ENCODE measurements around the gene GAK. TPM values are rescaled to one million over a fixed set of nuclear protein-coding genes. Genes with fewer than 3 reads are reported as not detected.
"Not testable (repeated sequence)": the region's sequence is repeated elsewhere in the genome, so short reads cannot be mapped to it uniquely, and the experiment has no call there.

The GAK gene
- total and polyA plus RNA-seq, 9 donors, result 26.4 to 44.0 (median 33.2) TPM

DNA sequence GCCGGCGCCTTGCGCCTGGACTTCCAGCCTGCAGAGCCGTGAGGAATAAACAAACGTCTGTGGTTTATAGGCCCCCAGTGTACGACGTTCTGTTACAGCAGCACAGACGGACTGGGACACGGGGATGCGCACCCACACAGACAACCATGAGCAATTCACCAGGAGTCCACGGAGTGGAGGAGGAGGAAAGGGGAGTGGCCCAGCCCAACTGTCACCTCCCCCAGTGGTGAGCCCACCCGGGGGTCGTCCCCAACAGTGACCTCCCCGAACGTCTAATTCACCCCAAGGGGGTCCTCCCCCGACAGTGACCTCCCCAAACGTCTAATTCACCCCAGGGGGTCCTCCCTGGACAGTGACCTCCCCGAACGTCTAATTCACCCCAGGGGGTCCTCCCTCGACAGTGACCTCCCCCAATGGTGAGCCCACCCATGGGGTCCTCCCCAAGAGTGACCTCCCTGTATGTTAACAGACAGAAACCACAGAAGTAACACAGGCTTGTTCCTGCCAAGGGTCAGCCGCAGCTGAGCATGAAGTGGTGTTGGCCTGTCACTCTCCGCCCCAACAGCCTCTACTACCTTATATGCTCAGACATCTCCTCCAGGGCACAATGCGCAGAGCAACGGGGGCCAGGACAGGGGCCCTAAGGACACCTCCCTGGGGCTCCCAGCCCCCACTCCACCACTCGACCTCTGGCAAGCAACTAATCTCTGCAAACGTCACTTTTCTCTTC, 6.2 kb downstream of the GAK start:
- Histone ChIP-seq H3K9me3 (replicated peaks; ENCODE audit: control insufficient read depth, low read depth, low read length) (no peaks in the 10 kb centered on the region), H3K4me3 (ENCODE audit: low read length) (no peak overlapping the region), H3K27me3 (ENCODE audit: control insufficient read depth, insufficient read depth, low read length) (no peaks in the 10 kb centered on the region), H3K27ac (ENCODE audit: low read length) (no peak overlapping the region), H3K4me1 (ENCODE audit: control insufficient read depth, insufficient read depth, low read length) (peaks cover 8% of the 10 kb centered on the region), H3K36me3 (ENCODE audit: control insufficient read depth, insufficient read depth, low read length) (no peaks in the 10 kb centered on the region)
- 59% methylated on average over 17 of the region's 26 CpGs for WGBS (ENCODE audit: insufficient coverage)
- DNase-seq, result no peak

DNA sequence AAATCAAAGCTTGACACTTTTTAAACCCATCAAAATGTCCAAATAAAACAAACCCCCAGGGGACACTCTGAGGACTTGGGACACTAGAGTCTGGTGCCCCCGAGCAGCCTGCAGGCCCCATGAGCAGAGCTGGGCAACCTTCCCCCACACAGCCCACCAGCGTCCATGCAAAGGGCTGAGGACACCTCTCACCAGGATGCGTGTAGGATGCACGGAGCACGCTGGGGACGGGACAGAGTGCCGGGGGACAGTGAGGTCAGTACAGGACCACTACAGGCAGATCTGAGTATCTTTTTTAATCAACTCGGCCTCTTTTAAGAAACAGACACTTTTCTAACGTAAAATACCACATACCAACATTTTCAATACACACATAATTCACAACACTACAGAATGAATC, 6.9 kb downstream of the GAK start:
- no peak overlapping the region for H3K27ac ChIP-seq (ENCODE audit: low read length)
- no peak for DNase-seq
- WGBS (ENCODE audit: insufficient coverage), result 72% methylated on average over 7 of the region's 9 CpGs
- no peaks in the 10 kb centered on the region for H3K27me3 ChIP-seq (ENCODE audit: control insufficient read depth, insufficient read depth, low read length)
- no peaks in the 10 kb centered on the region for H3K4me1 ChIP-seq (ENCODE audit: control insufficient read depth, insufficient read depth, low read length)
- no peak overlapping the region for H3K4me3 ChIP-seq (ENCODE audit: low read length)
- no peaks in the 10 kb centered on the region for H3K9me3 ChIP-seq (replicated peaks; ENCODE audit: control insufficient read depth, low read depth, low read length)
- H3K36me3 ChIP-seq (ENCODE audit: control insufficient read depth, insufficient read depth, low read length), result no peaks in the 10 kb centered on the region

DNA sequence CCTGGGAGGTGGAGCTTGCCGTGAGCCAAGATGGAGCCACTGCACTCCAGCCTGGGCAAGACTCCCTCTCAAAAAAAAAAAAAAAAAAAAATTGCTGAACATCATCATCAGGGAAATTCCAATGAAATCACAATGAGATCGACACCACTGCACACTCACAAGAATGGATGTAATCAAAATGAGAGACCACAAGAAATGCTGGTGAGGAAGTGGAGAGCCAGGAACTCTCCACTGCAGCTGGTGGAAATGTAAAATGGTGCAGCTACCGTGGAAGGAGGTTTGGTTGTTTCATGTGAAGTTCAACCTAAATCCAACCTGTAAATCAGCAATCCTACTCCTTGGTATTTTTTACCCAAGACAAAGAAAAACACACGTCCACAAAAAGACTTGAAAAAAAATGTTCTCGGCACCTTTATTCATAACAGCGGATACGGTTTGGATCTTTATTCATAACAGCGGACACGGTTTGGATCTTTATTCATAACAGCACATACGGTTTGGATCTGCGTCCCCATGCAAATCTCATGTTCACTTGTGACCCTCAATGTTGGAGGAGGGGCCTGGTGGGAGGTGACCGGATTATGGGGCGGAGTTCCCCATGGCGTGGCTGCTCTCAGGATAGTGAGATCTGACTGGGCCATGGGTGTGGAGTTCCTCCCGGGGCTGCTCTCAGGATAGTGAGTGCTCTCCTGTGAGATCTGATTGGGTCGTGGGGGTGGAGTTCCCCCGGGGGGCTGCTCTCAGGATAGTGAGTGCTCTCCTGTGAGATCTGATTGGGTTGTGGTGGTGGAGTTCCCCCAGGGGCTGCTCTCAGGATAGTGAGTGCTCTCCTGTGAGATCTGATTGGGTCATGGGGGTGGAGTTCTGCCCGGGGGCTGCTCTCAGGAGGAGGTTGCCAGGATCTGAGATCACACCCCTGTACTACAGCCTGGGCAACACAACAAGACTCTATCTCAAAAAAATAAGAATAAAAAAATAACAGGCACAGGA, 7.7 kb downstream of the GAK start:
- Histone ChIP-seq H3K27ac (ENCODE audit: low read length) (no peak overlapping the region), H3K9me3 (replicated peaks; ENCODE audit: control insufficient read depth, low read depth, low read length) (no peaks in the 10 kb centered on the region), H3K27me3 (ENCODE audit: control insufficient read depth, insufficient read depth, low read length) (no peaks in the 10 kb centered on the region), H3K36me3 (ENCODE audit: control insufficient read depth, insufficient read depth, low read length) (no peaks in the 10 kb centered on the region), H3K4me1 (ENCODE audit: control insufficient read depth, insufficient read depth, low read length) (no peaks in the 10 kb centered on the region), H3K4me3 (ENCODE audit: low read length) (no peak overlapping the region)
- WGBS (ENCODE audit: insufficient coverage), result 56% methylated on average over 6 of the region's 18 CpGs
- no peak for DNase-seq

DNA sequence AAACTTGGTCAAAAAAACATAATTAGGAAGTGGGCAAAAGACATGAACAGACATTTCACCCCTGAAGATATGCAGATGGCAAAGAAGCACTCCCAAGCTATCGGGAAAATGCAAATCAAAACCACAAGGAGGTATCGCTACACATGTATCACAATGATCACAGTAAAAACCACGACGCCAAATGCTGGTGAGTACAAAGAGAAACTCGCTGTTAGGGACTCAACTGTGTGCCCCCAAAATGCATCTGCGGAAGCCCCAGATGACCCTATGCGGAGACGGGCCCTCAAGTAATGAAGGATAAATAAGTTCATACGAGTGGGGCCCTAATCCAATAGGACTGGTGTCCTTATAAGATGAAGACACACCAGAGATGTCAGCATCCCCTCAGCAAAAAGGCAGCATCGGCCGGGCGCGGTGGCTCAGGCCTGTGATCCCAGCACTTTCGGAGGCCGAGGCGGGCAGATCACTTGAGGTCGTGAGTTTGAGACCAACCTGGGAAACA, 10.2 kb downstream of the GAK start:
- no peaks in the 10 kb centered on the region for H3K4me1 ChIP-seq (ENCODE audit: control insufficient read depth, insufficient read depth, low read length)
- 92% methylated on average over 15 of the region's 17 CpGs for WGBS (ENCODE audit: insufficient coverage)
- no peaks in the 10 kb centered on the region for H3K36me3 ChIP-seq (ENCODE audit: control insufficient read depth, insufficient read depth, low read length)
- H3K27ac ChIP-seq (ENCODE audit: low read length), result no peak overlapping the region
- no peaks in the 10 kb centered on the region for H3K27me3 ChIP-seq (ENCODE audit: control insufficient read depth, insufficient read depth, low read length)
- H3K4me3 ChIP-seq (ENCODE audit: low read length), result no peak overlapping the region
- H3K9me3 ChIP-seq (replicated peaks; ENCODE audit: control insufficient read depth, low read depth, low read length), result no peaks in the 10 kb centered on the region
- DNase-seq, result no peak

DNA sequence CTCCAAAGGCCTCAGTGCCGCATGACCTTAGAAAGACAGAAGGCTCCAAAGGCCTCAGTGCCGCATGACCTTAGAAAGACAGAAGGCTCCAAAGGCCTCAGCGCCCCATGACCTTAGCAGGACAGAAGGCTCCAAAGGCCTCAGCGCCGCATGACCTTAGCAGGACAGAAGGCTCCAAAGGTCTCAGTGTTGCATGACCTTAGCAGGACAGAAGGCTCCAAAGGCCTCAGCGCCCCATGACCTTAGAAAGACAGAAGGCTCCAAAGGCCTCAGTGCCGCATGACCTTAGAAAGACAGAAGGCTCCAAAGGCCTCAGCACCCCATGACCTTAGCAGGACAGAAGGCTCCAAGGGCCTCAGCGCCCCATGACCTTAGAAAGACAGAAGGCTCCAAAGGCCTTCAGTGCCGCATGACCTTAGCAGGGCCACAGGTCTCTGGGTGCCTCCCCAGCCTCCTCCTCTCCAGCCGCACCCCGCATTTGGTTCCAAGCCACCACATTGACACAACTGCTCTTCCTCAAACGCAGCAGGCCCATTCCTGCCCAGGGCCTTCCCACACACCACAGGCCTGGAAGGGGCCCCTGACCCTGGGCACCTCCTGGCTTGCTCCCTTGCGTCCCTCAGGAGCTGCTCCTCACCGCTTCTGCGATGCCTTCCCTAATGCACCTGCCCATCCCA, 13.0 kb downstream of the GAK start:
- not testable (repeated sequence) for H3K27me3 ChIP-seq (ENCODE audit: control insufficient read depth, insufficient read depth, low read length); H3K9me3 ChIP-seq (replicated peaks; ENCODE audit: control insufficient read depth, low read depth, low read length); DNase-seq; H3K36me3 ChIP-seq (ENCODE audit: control insufficient read depth, insufficient read depth, low read length); H3K4me3 ChIP-seq (ENCODE audit: low read length); H3K27ac ChIP-seq (ENCODE audit: low read length); H3K4me1 ChIP-seq (ENCODE audit: control insufficient read depth, insufficient read depth, low read length)
- 95% methylated on average over 12 of the region's 15 CpGs for WGBS (ENCODE audit: insufficient coverage)

DNA sequence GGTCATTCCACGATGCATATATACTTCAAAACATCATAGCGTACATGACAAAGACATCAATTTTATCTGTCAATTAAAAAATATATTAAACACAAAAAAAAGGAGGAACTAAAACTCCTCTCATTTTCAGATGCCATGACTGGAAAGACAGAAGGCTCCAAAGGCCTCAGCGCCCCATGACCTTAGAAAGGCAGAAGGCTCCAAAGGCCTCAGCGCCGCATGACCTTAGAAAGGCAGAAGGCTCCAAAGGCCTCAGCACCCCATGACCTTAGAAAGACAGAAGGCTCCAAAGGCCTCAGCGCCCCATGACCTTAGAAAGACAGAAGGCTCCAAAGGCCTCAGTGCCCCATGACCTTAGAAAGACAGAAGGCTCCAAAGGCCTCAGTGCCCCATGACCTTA, 13.5 kb downstream of the GAK start:
- H3K27me3 ChIP-seq (ENCODE audit: control insufficient read depth, insufficient read depth, low read length); H3K9me3 ChIP-seq (replicated peaks; ENCODE audit: control insufficient read depth, low read depth, low read length); H3K4me3 ChIP-seq (ENCODE audit: low read length); H3K27ac ChIP-seq (ENCODE audit: low read length); H3K4me1 ChIP-seq (ENCODE audit: control insufficient read depth, insufficient read depth, low read length); H3K36me3 ChIP-seq (ENCODE audit: control insufficient read depth, insufficient read depth, low read length); DNase-seq: not testable (repeated sequence)
- WGBS (ENCODE audit: insufficient coverage), result no CpG with 5 or more reads among the region's 6 CpGs

DNA sequence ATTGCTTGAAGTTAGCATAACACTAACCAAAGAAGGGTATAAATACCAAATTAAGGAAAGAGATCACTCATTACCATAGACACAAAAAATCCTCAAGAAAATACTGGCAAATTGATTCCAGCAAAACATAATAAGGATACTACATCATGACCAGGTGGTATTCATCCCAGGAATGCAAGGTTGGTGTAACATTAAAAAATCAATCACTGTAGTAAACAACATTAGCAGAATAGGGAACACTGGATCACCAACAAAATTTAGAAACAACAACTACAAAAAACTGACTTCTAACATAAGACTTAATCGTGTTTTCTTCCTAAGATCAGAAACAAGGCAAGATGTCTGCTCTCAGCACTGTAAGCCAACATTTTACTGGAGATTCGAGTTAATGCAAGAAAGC, 14.1 kb downstream of the GAK start:
- WGBS (ENCODE audit: insufficient coverage), result no CpG with 5 or more reads among the region's 2 CpGs
- no peaks in the 10 kb centered on the region for H3K27me3 ChIP-seq (ENCODE audit: control insufficient read depth, insufficient read depth, low read length)
- no peaks in the 10 kb centered on the region for H3K4me1 ChIP-seq (ENCODE audit: control insufficient read depth, insufficient read depth, low read length)
- H3K27ac ChIP-seq (ENCODE audit: low read length), result no peak overlapping the region
- H3K4me3 ChIP-seq (ENCODE audit: low read length), result no peak overlapping the region
- peaks cover 3% of the 10 kb centered on the region for H3K36me3 ChIP-seq (ENCODE audit: control insufficient read depth, insufficient read depth, low read length)
- no peaks in the 10 kb centered on the region for H3K9me3 ChIP-seq (replicated peaks; ENCODE audit: control insufficient read depth, low read depth, low read length)
- no peak for DNase-seq

DNA sequence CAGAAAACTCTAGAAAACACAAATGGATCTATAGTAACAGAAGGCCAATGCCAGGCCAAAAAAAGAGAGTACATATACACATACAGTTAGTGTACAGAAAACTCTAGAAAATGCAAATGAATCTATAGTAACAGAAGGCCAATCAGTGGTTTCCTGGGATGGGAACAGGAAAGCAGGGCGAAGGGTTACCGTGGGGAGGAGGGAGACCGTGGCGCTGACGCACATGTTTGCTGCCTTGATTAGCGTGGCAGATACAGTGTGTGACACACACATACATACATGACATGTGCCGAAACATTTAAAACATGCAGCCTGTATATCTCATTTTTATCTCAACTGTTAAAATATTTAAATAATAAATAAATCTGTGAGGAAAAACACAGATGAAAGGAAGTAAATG, 14.7 kb downstream of the GAK start:
- no peaks in the 10 kb centered on the region for H3K4me1 ChIP-seq (ENCODE audit: control insufficient read depth, insufficient read depth, low read length)
- no peak for DNase-seq
- peaks cover 7% of the 10 kb centered on the region for H3K36me3 ChIP-seq (ENCODE audit: control insufficient read depth, insufficient read depth, low read length)
- no peaks in the 10 kb centered on the region for H3K9me3 ChIP-seq (replicated peaks; ENCODE audit: control insufficient read depth, low read depth, low read length)
- no peak overlapping the region for H3K27ac ChIP-seq (ENCODE audit: low read length)
- WGBS (ENCODE audit: insufficient coverage), result no CpG with 5 or more reads among the region's 7 CpGs
- no peak overlapping the region for H3K4me3 ChIP-seq (ENCODE audit: low read length)
- no peaks in the 10 kb centered on the region for H3K27me3 ChIP-seq (ENCODE audit: control insufficient read depth, insufficient read depth, low read length)

DNA sequence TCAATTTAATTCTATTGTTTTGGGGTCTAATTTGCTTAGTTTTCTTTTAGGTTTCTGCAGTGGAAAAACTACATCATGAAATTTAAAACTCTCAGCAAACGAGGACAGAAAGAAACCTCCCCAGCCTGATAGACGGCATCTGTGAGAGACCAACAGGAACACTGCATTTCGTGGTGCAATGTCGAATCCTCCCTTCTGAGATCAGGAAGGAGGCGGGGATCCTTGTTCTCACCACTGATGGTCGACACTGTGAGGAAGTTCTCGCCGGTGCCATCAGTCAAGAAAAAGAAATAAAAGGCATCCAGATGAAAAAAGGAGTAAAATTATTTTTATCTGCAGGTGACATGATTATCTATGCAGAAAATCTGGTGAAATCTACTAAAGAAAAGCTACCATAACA, 16.5 kb downstream of the GAK start:
- H3K27me3 ChIP-seq (ENCODE audit: control insufficient read depth, insufficient read depth, low read length), result no peaks in the 10 kb centered on the region
- no peaks in the 10 kb centered on the region for H3K9me3 ChIP-seq (replicated peaks; ENCODE audit: control insufficient read depth, low read depth, low read length)
- peaks cover 25% of the 10 kb centered on the region for H3K36me3 ChIP-seq (ENCODE audit: control insufficient read depth, insufficient read depth, low read length)
- 11% methylated on average over 4 of the region's 8 CpGs for WGBS (ENCODE audit: insufficient coverage)
- H3K27ac ChIP-seq (ENCODE audit: low read length), result no peak overlapping the region
- no peak overlapping the region for H3K4me3 ChIP-seq (ENCODE audit: low read length)
- H3K4me1 ChIP-seq (ENCODE audit: control insufficient read depth, insufficient read depth, low read length), result no peaks in the 10 kb centered on the region
- peak; percentile 37 for DNase-seq

DNA sequence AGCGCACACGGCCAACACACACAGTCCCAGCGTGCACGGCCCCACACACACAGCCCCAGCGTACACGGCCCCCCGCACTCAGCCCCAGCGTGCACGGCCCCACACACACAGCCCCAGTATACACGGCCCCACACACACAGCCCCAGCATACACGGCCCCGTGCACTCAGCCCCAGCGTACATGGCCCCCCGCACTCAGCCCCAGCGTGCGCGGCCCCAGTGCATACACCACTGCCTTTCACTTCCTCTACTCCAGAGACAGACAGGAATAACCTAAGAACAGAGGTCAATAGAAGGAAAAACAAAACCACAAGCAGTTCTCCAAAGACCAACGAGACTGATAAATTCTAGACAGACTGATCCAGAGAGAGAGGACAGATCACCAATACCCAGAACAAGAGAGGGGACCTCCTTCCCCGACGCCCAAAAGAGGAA, 17.1 kb downstream of the GAK start:
- peak; percentile 30 for DNase-seq
- no peak overlapping the region for H3K27ac ChIP-seq (ENCODE audit: low read length)
- WGBS (ENCODE audit: insufficient coverage), result 50% methylated on average over 11 of the region's 20 CpGs
- H3K9me3 ChIP-seq (replicated peaks; ENCODE audit: control insufficient read depth, low read depth, low read length), result no peaks in the 10 kb centered on the region
- peaks cover 4% of the 10 kb centered on the region for H3K4me1 ChIP-seq (ENCODE audit: control insufficient read depth, insufficient read depth, low read length)
- no peak overlapping the region for H3K4me3 ChIP-seq (ENCODE audit: low read length)
- H3K27me3 ChIP-seq (ENCODE audit: control insufficient read depth, insufficient read depth, low read length), result no peaks in the 10 kb centered on the region
- peaks cover 26% of the 10 kb centered on the region for H3K36me3 ChIP-seq (ENCODE audit: control insufficient read depth, insufficient read depth, low read length)

All from muscle of leg (tissue), 11 donors.